SU-DHL-6 (cell line): ENCODE measurements around the gene DIS3L2.

Source experiments
- H2AFZ ChIP-seq: fragments of 200-600 bp; sonication (generic); 2 replicates; pipeline ENCODE4 v1.6.1; 2014; ENCODE audit warnings: low read depth, mild to moderate bottlenecking, moderate library complexity, mixed read lengths, antibody characterized with exemption, low read length; ENCODE audit not compliant: severe bottlenecking
- H3F3A ChIP-seq: fragments of 200-600 bp; shearing (Covaris generic); 2 replicates; pipeline ENCODE4 v1.6.0; 2016; ENCODE audit warnings: antibody characterized with exemption, mild to moderate bottlenecking; ENCODE audit not compliant: insufficient read depth
- H3K27ac ChIP-seq: fragments of 200-600 bp; sonication (generic); 2 replicates; pipeline ENCODE4 v1.5.1; 2016; ENCODE audit warnings: low read depth, mild to moderate bottlenecking, low read length, moderate library complexity, mixed read lengths
- H3K27me3 ChIP-seq: fragments of 200-600 bp; sonication (generic), shearing (Covaris generic); 2 replicates; pipeline ENCODE4 v1.6.0; 2014; ENCODE audit warnings: mild to moderate bottlenecking, low read length
- H3K36me3 ChIP-seq: fragments of 200-600 bp; sonication (generic); 2 replicates; pipeline ENCODE4 v1.6.1; 2014; ENCODE audit warnings: mild to moderate bottlenecking, low read length, mixed read lengths
- H3K4me2 ChIP-seq: fragments of 300-600, 200-600 bp; shearing (Covaris generic), sonication (generic); 2 replicates; pipeline ENCODE4 v1.6.0; 2014; ENCODE audit warnings: low read length, low read depth, mild to moderate bottlenecking; ENCODE audit not compliant: poor library complexity, severe bottlenecking
- H3K4me3 ChIP-seq: fragments of 200-600 bp; sonication (generic); 2 replicates; pipeline ENCODE4 v1.5.1; 2014; ENCODE audit warnings: antibody characterized with exemption, low read length, mild to moderate bottlenecking, mixed read lengths; ENCODE audit not compliant: insufficient read depth, poor library complexity, severe bottlenecking
- H3K79me2 ChIP-seq: fragments of 200-600 bp; sonication (generic); 2 replicates; pipeline ENCODE4 v1.6.1; 2014; ENCODE audit warnings: mild to moderate bottlenecking, low read length, moderate library complexity; ENCODE audit not compliant: insufficient read depth
- H3K9ac ChIP-seq: fragments of 200-600 bp; sonication (generic); 2 replicates; pipeline ENCODE4 v1.7.0; 2014; ENCODE audit warnings: mild to moderate bottlenecking, low read length
- H3K9me2 ChIP-seq: fragments of 200-600 bp; sonication (generic); replicated peaks from 2 replicates; pipeline ENCODE4 v1.6.1; 2014; ENCODE audit warnings: low read length; ENCODE audit not compliant: insufficient read depth
- H3K9me3 ChIP-seq: fragments of 200-600 bp; sonication (generic); 2 replicates; pipeline ENCODE4 v1.6.1; 2014; ENCODE audit warnings: low read length, mixed read lengths; ENCODE audit not compliant: insufficient read depth
- H4K20me1 ChIP-seq: fragments of 200-600 bp; sonication (generic); 2 replicates; pipeline ENCODE4 v1.6.1; 2014; ENCODE audit warnings: low read depth, mild to moderate bottlenecking, antibody characterized with exemption, low read length, moderate library complexity, mixed read lengths
- EZH2phosphoT487 ChIP-seq: fragments of 200-600 bp; sonication (generic), shearing (Covaris generic); conservative IDR thresholded peaks from 2 replicates; pipeline ENCODE4 v1.6.1; 2018; ENCODE audit warnings: mild to moderate bottlenecking, antibody characterized with exemption, low read length, moderate library complexity, mixed read lengths
- TF ChIP-seq, protein P1 (sequence below): fragments of 200-600 bp; sonication (generic); IDR thresholded peaks from one replicate; pipeline ENCODE4 v1.5.1; 2017; ENCODE audit warnings: antibody characterized with exemption, mild to moderate bottlenecking, low read length, moderate library complexity; ENCODE audit not compliant: insufficient read depth, poor library complexity, severe bottlenecking

DIS3L2 gene

GRCh38 chr2:232184346-232184745 is 222.8 kb downstream of the DIS3L2 start:
- Histone ChIP-seq H2AFZ (no peak overlapping the region), H3K4me3 (no peak overlapping the region), H3K27me3 (no peaks in the 10 kb centered on the region), H3K27ac (no peak overlapping the region), H3K4me2 (no peak overlapping the region), H3K9me2 (no peaks in the 10 kb centered on the region), H3K9ac (no peak overlapping the region), H3F3A (no peaks in the 10 kb centered on the region), H4K20me1 (no peaks in the 10 kb centered on the region), H3K36me3 (no peaks in the 10 kb centered on the region), H3K9me3 (no peaks in the 10 kb centered on the region), H3K79me2 (no peaks in the 10 kb centered on the region)
- no peak for TF ChIP-seq EZH2phosphoT487
- TF ChIP-seq, protein P1, sequence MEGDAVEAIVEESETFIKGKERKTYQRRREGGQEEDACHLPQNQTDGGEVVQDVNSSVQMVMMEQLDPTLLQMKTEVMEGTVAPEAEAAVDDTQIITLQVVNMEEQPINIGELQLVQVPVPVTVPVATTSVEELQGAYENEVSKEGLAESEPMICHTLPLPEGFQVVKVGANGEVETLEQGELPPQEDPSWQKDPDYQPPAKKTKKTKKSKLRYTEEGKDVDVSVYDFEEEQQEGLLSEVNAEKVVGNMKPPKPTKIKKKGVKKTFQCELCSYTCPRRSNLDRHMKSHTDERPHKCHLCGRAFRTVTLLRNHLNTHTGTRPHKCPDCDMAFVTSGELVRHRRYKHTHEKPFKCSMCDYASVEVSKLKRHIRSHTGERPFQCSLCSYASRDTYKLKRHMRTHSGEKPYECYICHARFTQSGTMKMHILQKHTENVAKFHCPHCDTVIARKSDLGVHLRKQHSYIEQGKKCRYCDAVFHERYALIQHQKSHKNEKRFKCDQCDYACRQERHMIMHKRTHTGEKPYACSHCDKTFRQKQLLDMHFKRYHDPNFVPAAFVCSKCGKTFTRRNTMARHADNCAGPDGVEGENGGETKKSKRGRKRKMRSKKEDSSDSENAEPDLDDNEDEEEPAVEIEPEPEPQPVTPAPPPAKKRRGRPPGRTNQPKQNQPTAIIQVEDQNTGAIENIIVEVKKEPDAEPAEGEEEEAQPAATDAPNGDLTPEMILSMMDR = no peak

DNA sequence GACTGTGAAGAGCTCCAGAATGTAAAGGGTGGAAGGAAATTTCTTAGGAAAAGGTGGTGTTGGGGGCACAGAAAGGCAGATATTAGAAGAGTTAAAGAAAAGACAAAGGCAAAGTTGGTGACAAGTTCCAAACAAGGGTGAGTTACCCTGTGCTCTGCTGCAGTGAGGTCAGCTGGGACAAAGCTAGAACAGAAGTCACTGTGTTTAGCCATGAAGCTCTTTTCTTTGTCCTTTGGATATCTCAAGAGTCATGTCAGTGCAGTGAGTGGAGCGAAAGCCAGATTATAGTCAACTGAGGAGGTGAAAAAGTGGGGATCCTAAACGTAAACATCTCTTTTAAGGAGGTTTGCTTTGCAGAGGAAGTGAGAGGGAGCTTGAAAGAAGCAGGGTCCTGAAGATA is 229.3 kb downstream of the DIS3L2 start:
- Histone ChIP-seq H3K9me2 (no peaks in the 10 kb centered on the region), H2AFZ (no peak overlapping the region), H3K9ac (no peak overlapping the region), H3K36me3 (peaks cover 4% of the 10 kb centered on the region; the same call in 1 of the 2 replicates), H3K27me3 (no peaks in the 10 kb centered on the region), H3K4me3 (no peak overlapping the region), H3F3A (no peaks in the 10 kb centered on the region), H4K20me1 (no peaks in the 10 kb centered on the region), H3K9me3 (no peaks in the 10 kb centered on the region), H3K79me2 (no peaks in the 10 kb centered on the region), H3K27ac (no peak overlapping the region), H3K4me2 (no peak overlapping the region)
- TF ChIP-seq, protein P1 = no peak
- TF ChIP-seq EZH2phosphoT487 = no peak

- H4K20me1 ChIP-seq = no peaks in the 10 kb centered on the region
- no peaks in the 10 kb centered on the region for H3F3A ChIP-seq
- H2AFZ ChIP-seq = no peak overlapping the region
- peaks cover 4% of the 10 kb centered on the region; the same call in 1 of the 2 replicates for H3K36me3 ChIP-seq
- no peaks in the 10 kb centered on the region for H3K9me2 ChIP-seq
- H3K9ac ChIP-seq = no peak overlapping the region
- no peak overlapping the region for H3K4me2 ChIP-seq
- TF ChIP-seq, protein P1 = no peak
- no peak for TF ChIP-seq EZH2phosphoT487
- H3K27ac ChIP-seq = no peak overlapping the region
- no peaks in the 10 kb centered on the region for H3K9me3 ChIP-seq
- H3K79me2 ChIP-seq = no peaks in the 10 kb centered on the region
- no peak overlapping the region for H3K4me3 ChIP-seq
- no peaks in the 10 kb centered on the region for H3K27me3 ChIP-seq
These were observed 234.0 kb downstream of the DIS3L2 start for GRCh38 chr2:232195487-232195886.

- no peaks in the 10 kb centered on the region for H3K27me3 ChIP-seq
- H3K27ac ChIP-seq = no peak overlapping the region
- peaks cover 4% of the 10 kb centered on the region; the same call in 1 of the 2 replicates for H3K36me3 ChIP-seq
- H4K20me1 ChIP-seq = no peaks in the 10 kb centered on the region
- no peak overlapping the region for H2AFZ ChIP-seq
- no peaks in the 10 kb centered on the region for H3K9me2 ChIP-seq
- no peaks in the 10 kb centered on the region for H3K79me2 ChIP-seq
- no peaks in the 10 kb centered on the region for H3K9me3 ChIP-seq
- no peak overlapping the region for H3K4me2 ChIP-seq
- H3K9ac ChIP-seq = no peak overlapping the region
- no peaks in the 10 kb centered on the region for H3F3A ChIP-seq
- no peak for TF ChIP-seq EZH2phosphoT487
- TF ChIP-seq, protein P1 = no peak
- no peak overlapping the region for H3K4me3 ChIP-seq
These were observed 235.3 kb downstream of the DIS3L2 start for GRCh38 chr2:232196802-232197201.
